Sigmoid colon (tissue), 4 donors: ENCODE measurements around the gene TPH2.

Experiments
- CTCF ChIP-seq, 4 experiments: fragments of 450-650 bp in 3 of 4; fragments of 200-600 bp in 1 of 4; IDR thresholded peaks; one replicate each; pipeline ENCODE4 v1.5.1; 2016 to 2019; ENCODE audit warnings: antibody characterized with exemption in 4 of 4, mild to moderate bottlenecking in 3 of 4, moderate library complexity in 2 of 4
- POLR2A ChIP-seq, 2 donors: fragments of 450-650 bp; IDR thresholded peaks; one replicate each; pipeline ENCODE4 v1.6.1; 2016; ENCODE audit warnings: antibody characterized with exemption in 2 of 2, mild to moderate bottlenecking in 2 of 2, moderate library complexity in 2 of 2
- POLR2AphosphoS5 ChIP-seq, 4 donors: sonication (generic); formaldehyde crosslinking; IDR thresholded peaks; one replicate each; pipeline ENCODE4 v1.6.1; 2017; ENCODE audit warnings: antibody characterized with exemption in 4 of 4

- TF ChIP-seq CTCF (IDR thresholded peaks at IDR 0.05), result no peak
- TF ChIP-seq POLR2AphosphoS5 (IDR thresholded peaks at IDR 0.05), result no peak
- no peak for TF ChIP-seq POLR2A (IDR thresholded peaks at IDR 0.05)
Measured at GRCh38 chr12:71958457-71958856, 19.8 kb downstream of the TPH2 start.
